HG03159 (cell line): ENCODE results near the gene OR6X1.
A peak's percentile ranks its signal among the peaks of the same experiment; 100 is the strongest.
"Not testable (repeated sequence)": the region's sequence is repeated elsewhere in the genome, so short reads cannot be mapped to it uniquely, and the experiment has no call there.

ENCODE experiments used
- ATAC-seq: cut with Tn5 transposase; IDR thresholded peaks from one replicate; pipeline ENCODE4 v1.9.1; 2021; ENCODE audit warnings: mild to moderate bottlenecking, moderate library complexity; ENCODE audit not compliant: unreplicated experiment

Gene OR6X1

DNA sequence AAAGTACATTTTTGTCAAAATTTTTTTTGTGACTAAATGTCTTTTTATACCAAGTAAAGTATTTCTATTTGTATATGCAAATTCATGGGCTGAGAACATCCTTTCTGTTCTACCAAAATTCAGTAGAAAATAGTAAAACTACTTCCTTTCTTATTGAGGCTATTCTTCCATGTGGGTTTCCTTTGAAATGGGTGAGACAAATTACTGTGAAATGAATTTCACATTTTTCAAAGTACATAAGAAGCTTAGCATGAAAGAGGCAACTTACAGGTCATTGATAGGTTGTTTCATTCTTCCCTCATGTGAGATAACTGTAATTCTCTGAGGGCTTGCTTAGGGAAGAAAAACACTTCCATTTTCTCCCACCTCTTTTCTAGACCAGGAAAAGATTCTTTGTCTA lies 1.0 kb upstream of the OR6X1 start:
- ATAC-seq, result no peak

DNA sequence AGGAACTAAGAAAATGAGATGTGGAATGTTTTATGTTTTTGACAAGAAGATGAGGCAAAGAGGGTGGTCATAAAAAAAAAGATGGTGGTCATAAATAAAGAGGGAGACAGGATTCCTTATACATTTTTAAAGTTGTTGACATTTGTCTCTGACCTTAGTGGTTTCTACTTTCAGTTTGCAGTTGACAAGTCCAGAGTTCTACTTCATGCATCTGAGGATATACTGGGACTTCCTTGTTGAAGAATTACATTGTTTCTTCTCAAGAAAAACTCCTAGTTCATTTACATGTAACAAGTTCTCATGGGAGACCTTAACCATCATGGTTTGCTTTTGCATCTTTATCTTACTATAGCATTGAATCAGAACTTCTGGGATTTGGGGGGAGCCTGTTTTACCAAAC lies 1.2 kb downstream of the OR6X1 start:
- no peak for ATAC-seq

DNA sequence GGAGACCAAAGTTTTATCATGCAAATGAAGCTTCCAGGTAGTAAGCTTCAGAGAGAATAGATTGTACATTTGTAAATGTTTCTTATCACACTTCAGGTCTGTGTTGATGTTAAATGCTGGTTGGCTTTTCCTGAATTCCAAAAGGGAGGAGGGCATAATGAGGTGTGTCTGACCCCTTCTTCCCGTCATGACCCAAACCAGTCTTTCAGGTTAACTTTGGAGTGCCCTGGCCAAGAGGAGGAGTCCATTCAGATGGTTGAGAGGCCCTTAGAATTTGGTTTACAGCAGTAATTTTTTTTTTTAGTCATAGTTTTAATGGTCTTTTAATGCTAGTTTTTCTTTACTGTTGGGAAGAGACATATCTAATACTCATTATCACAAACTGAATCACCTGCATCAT lies 2.5 kb downstream of the OR6X1 start:
- ATAC-seq, result no peak

DNA sequence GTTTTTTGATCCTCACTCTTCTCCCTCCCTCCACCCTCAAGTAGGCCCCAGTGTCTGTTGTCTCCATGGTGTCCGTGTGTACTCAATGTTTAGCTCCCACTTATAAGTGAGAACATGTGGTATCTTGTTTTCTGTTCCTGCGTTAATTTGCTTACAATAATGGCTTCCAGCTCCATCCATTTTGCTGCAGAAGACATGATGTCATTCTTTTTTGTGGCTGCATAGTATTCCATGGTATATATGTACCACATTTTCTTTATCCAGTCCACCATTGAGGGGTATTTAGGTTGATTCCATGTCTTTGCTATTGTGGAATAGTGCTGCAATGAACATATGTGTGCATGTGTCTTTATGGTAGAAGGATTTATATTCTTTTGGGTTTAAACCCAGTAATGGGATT lies 6.0 kb downstream of the OR6X1 start:
- not testable (repeated sequence) for ATAC-seq

DNA sequence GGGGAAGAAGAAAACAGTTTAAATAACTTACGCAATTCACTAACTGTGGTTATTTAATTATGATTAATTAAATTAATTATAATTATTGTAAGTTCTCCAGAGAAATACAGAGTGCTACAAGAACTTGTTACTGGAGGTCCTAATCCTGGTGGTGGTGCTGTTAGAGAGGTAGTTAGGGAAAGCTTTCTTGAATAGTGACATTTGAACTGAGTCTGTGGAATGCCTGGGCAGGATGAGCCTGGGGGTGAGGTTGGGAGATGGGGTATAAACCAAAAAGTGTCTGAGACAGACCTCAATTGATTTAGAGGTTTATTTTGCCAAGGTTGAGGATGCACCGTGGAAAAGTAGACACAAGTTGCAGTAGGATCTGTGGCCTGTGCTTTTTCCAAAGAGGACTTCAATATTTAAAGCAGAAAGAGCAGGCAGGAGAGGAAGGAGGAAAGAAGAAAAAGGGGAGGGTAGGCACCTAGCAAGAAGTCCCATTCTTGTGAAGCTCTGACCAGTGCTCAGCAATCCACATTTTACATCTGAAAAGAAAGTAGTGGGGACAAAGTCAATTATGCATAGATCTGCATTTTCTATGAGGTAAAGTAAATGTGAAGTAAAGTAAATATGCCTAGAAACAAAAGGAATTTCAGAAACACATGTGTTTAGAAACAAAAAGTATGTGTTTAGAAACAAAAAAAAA lies 8.4 kb downstream of the OR6X1 start:
- no peak for ATAC-seq

DNA sequence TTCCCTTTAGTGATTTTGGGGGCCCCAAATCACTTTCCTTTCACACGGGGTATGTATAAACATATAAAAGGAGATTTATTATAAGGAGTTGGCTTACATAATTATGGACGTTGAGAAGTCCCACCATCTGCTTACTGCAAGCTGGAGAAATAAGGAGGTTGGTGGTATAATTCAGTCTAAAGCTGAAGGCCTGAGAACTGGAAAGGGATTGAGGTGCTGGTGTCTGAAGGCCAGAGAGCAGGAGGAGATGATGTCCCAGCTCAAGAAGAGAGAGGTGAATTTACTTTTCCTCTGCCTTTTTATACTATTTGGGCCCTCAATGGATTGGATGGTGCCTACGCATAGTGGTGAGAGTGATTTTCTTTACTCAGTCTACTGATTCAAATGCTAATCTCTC lies 11.6 kb downstream of the OR6X1 start:
- ATAC-seq, result no peak

DNA sequence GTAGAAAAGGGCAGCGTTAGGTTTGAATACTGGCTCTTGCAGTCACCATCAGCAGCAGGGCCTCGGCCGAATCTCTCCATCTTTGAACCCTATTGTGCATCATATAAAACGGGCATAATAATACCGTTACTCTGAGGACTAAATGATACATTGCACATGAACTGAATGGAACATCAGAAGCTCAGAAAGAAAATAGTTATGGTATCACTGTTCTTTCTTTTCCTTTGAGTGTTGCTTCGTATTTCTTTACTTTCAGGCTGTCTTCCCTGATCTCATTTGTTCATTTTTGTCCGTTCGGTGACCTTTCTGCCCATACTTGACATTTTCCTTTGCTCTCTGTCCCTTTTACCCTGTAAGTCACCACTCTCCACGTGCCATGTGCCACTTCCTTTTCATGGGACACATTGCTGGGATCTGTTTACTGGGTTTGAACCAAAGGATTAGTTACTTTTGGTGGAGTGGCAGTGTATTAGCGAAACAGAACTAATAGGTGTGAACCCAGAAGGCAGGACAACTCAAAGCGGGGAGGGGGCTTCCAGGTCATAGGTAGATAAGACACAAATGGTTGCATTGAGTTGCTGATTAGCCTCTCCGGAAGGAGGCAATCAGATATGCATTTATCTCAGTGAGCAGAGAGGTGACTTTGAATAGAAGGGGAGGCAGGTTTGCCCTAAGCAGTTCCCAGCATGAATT lies 12.1 kb downstream of the OR6X1 start:
- peak; percentile 3 for ATAC-seq

DNA sequence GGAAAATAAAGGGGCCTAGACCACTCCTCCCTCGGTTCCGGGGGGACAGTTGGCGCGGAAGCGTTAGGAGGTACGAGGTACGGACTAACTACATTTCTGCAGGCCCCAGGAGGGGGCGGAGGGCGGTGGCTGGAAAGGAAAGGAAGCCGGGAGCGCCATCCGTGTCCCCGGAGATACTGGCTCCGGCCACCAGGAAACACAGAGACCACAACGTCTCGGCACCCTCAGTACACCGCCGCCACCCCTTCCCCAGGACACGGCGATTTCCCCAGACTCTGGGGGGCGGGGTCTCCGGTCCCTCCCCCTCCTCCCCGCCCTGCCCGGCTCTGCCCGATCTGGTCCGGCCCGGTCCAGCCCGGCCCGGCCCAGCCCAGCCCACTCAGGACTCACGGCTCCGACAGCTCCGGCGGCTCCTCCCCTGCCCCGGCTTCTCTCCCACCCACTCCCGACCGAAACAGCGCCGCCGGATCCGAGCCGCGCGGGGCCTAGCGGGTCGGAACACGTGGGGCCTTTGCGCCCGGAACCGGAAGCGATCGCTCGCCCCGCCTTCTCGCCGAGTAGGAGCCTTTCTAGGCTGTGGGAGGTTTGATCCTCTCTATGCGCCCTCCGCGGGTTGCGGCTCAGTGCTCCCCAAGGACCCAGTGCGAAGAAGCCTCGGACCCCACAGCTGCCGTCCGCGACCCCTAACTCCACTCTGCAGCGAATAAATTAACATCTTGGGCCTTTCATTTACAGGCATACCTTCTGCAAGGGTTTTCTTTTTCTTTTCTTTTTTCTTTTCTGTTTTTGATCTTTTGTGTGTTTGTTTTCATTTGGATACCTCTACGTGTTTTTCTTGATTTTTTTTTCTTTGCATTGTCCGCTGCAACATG lies 12.9 kb downstream of the OR6X1 start, which contains the start of gene ZNF202:
Gene ZNF202, minus strand, starts transcription at position 502 of the 872 bp plus-strand sequence. CDS start 10,772 bp downstream, outside the sequence.
- ATAC-seq, result peak; percentile 99

DNA sequence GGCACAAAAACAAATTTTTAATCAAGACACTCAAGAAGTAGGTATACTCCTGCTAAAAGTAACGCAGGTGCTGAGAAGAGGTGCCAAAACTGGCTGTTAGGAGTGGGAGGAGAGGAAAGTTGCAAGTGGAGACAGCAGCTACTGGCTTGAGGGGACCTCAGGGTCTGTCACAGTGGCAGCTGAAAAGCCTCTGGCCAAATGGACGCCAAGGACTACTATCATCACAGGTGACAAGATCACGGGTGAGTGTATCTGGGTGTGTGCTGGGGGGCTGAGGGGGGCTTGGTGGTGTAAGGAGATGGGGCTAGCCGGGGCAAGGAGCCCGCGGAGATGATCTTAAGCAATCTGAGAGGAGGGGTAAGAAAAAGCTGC lies 13.5 kb downstream of the OR6X1 start:
- peak; percentile 0 for ATAC-seq

DNA sequence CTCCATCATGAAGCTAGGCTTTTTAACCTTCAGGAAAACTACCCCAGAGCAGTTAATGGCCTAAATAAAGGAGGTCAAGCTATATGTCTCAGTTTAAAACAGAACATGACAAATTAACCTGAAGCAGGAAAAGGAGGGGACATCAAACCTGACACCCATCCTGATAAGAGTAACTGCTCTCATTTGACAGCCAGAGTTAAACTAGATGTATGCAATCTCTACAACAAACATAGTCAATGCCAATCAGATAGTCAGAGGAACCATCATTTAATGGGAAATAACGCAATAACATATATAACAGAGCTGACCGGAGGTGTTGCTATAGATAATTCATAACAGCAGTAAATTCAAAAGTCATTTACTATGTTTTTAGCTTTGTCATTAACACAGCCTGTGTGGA lies 15.9 kb downstream of the OR6X1 start:
- no peak for ATAC-seq

DNA sequence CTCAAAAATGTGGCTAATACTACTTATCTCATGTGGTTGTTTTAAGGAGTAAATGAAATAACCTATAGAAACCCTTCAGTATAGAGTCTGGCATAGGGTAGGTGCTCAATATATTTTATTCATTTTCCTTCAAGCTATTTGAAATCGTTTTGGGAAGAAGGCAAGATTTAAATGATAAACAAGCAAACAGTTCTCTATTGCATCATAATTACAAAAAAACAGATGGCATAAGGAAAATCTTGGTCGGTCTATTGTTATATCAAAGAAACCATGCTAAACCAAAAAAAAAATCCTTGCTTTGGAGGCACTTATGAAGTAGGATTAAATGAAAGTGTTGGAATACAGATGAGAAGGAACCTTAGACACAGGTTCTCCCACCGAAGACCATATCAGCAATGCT lies 17.5 kb downstream of the OR6X1 start:
- no peak for ATAC-seq

DNA sequence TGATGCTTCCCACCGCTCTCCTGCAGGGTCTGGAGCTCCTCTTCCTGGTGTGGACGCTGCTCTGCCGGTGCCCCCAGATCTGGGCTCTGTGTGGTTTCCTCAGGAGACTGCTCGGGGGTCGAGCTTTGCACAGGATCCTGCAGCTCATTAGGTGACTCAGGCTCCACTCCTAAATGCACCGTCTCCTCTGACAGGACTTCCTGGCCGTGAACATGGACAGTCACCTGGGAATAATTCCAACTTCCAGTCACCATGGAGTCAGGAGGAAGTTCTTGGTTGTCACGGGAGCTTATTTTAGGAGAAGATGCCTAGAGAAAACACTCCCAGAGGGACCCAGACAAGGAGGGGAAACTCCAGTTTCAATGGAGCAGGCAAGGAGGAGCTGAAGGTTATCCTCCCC lies 24.7 kb downstream of the OR6X1 start:
- ATAC-seq, result no peak

DNA sequence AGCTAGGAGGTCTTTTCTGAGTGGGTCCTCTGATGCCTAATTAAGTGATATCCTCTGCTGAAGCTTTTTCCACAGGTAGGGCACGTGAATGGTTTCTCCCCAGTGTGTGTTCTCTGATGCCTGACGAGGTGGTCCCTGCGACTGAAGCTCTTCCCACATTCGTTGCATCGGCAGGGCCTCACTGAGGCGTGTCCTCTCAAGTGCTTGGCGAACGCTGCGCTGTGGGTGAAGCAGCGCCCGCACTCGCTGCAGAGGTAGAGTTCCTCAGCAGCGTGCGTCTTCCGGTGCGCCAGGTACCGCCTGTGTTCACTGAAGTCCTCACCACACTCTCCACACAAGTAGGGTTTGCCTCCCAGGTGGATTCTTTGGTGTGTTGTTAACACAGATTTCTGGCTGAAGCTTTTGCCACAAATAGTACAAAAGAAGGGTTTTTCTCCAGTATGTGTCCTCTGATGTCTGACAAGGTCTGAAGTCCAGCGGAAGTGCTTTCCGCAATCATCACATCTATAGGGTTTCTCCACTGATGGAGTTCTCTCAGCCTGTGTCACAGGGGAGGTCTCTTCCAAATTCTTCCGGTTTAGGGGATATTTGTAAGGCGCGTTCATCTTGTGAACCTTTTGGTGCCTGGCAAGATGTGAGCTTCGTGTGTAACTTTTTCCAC lies 28.2 kb downstream of the OR6X1 start:
- ATAC-seq, result no peak

DNA sequence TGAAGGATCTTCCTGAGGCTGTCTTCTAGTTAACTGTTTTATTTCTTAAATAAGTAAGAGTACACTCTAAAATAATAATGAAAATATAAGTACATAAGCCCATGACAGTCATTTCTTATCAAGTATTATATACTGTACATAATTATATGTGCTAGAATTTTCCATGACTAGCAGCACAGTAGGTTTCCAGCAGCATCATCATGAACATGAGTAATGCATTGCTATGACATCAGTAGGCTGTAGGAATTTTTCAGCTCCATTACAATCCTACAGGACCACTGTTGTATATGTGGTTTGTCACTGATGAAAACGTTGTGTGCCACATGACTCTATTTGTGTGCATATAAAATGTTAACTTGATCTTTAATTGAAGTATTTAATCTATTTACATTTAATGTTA lies 34.9 kb downstream of the OR6X1 start:
- no peak for ATAC-seq

DNA sequence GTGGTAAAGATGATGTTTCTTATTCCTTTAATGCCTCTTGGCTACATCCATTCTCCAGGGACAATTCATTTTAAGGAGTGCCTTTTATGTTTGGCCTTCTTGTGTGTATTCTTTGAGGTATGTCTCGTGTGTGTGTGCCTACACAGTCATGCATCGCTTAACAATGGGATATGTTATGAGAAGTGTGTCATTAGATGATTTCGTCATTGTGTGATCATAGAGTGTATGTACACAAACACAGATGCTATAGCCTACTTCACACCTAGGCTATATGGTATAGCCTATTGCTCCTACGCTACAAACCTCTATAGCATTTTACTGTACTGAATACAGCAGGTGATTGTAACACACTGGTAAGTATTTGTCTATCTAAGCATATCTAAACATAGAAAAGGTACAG lies 35.8 kb downstream of the OR6X1 start:
- no peak for ATAC-seq

DNA sequence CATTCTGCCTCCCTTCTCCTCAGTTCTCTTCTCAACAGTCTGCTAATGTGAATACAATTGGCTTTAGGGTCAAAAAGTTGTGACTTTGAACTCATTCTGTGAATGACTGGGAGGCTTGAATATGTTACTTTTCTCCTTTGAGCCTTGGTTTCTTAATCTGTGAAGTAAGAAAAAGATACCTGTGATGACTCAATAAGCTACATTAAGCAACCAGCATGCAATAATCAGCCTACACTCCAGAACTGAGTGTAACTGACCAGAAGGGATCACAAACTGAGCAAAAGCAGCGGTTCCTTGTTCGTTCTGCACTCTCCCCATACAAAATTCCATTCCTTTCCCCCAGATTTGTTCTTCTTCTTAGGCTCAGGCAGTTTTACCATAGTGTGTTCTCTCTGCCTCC lies 36.3 kb downstream of the OR6X1 start:
- no peak for ATAC-seq

DNA sequence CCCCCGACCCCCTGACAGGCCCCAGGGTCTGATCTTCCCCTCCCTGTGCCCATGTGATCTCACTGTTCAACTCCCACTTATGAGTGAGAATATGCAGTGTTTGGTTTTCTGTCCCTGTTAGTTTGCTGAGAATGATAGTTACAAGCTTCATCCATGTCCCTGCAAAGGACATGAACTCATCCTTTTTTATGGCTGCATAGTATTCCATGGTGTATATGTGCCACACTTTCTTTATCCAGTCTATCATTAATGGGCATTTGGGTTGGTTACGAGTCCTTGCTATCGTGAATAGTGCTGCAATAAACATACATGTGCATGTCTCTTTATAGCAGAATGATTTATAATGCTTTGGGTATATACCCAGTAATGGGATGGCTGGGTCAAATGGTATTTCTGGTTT lies 41.7 kb downstream of the OR6X1 start:
- not testable (repeated sequence) for ATAC-seq

DNA sequence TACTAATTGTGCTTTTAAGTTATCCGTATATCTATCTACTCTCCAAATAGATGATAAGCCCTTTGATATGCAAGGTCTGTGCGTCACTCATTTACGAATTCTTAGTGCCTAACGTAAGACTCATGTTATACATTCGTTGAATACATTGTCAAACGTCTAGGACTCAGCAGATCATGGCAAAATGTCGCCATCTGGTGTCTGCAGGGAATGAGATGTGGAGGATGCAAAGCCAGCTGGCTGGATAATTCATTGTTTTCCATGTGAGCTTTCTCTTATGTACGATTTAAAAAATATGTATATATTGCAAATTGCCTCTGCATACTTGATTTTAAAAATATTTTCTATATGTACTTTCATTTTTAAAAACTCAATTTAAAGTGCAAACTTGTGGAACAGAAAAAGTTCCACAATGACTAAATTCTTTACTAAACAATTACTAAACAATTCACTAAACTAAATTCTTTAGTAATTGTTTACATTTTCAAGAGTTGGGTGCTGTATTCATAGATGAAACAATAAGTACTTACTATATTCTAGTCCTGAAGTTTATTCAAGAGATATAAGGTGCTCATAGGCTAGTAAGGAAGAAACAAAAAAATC lies 46.6 kb downstream of the OR6X1 start:
- no peak for ATAC-seq

DNA sequence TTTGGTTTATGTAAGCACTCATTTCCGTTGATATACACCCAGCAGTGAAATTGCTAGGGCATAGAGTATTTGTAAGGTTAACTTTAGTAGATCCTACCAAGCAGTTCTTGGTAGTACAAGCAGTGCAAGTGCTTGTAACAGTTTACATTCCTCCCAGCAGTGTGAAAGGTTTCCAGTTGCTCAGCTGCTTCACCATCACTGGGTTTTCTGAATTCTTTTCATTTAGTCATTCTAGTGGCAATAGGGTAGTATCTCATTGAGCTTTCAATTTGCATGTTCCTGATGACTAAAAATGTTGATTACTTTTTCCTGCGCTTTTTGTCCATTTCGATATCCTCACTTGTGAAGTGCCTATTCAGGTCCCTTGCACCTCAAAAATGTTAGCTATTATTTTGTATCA lies 47.1 kb downstream of the OR6X1 start:
- no peak for ATAC-seq

DNA sequence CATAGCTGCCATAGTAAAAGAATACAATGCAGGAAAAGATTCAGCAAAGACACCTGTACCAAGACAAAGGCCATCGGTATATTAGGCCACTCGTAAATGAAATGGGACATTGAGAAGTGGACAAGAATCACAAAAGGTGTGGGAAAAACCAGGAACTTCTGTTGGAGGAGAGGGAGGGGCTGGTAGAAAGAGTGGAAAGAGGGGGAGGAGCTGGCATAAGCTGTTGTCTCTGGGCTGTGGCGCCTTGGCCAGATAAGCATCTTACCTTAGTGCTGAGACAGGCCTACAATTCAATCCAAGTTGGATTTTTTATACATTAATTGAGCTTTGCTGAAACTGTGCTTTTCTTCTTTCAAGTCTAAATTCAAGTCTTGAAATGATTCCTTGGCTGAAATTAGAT lies 50.0 kb downstream of the OR6X1 start:
- ATAC-seq, result no peak
